NCI-H146 treated with DMSO at 0.1 percent for 48 hours (cell line): ENCODE data around the gene TMEM129.

Source experiments
- DNase-seq: peaks from one replicate; lab custom pipeline; 2025; ENCODE audit not compliant: unreplicated experiment; lab: John Stamatoyannopoulos, UW

TMEM129 gene

GRCh38 chr4:1745165-1745564, 24.0 kb upstream of the TMEM129 start:
- no peak for DNase-seq

- no peak for DNase-seq
Observed at GRCh38 chr4:1744552-1744951, 23.4 kb upstream of the TMEM129 start.

GRCh38 chr4:1743975-1744374, 22.9 kb upstream of the TMEM129 start:
- DNase-seq: no peak

DNA sequence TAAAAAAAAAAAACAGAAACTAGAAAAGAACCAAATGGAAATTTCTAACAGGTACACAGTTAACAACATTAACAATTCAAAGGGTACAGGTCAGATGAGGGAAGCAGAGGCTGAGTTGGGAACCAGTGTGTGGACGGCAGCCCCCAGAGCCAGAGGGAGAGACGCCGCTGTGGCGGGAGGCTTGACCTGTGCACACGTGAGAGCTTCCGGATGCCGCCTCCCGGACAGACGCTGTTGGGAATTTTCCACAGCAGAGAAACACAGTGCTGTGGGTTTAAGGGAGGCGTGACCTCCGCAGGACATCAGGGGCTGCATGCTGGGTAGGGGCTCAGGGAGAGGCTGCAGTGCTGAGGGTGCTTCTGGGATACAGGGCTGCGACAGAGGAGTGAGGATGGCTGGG, 22.4 kb upstream of the TMEM129 start:
- no peak for DNase-seq

- DNase-seq: no peak
Observed at GRCh38 chr4:1741208-1741607, 20.1 kb upstream of the TMEM129 start.

DNA sequence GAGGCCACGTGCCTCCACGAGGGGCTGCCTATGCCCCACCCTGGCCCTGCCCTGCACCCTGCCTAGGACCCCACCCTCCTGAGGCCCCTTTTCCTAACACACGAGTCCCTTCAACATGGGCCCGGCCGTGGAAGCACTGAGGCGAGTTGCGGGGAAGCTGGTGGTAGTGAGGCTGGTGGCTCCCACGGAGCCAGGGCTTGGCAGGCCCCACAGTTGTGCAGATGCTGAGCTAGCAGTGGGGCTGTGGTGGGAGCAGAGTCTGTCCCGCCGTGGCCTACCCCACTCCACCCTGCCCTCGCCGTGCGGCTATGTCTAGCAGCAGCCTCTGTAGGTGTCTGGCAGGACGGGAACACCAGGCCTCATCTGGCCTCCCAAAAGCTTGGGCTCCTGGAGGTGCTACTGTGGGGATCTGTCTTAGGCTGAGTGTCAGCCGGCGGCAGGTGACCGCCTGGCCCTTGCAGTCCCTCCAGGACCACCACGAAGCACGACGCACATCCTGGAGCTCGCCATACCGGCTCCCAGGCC, 19.0 kb upstream of the TMEM129 start:
- DNase-seq: no peak

DNA sequence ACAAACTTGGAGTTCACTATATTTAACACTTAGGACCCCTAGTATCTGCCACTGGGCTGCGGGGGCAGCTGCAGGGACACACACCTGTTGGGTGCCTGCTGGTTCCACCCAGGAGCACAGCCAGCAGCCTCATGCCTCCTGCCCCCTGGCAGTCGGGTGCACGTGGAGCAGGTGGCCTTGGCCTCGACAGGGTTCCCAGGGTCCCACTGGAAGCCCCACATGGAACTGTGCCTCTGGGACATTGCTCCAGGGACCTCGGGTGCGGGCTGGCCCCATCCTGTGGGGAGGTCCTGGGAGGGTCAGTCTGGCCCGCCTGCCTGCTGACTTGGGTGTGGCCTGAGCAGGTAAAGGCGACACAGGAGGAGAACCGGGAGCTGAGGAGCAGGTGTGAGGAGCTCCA, 18.2 kb upstream of the TMEM129 start:
- DNase-seq: no peak

DNA sequence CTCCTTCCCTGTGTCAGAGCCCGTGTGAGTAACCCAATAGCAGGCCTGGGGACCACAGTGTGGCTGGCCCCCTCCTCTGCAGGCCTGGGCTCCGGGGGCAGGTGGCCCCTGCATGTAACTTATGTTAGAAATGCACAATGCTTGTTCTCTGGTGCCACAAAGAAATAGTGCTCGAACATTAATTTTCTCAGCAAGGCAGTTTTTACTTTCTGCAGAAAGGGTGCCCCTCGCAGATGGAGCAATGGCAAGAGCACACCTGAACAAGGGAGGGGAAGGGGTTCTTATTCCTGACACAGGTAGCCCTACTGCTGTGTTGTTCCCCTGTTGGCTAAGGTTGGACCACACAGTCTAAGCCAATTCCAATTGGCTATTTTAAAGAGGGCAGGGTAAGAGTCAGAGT, 17.3 kb upstream of the TMEM129 start:
- DNase-seq: no peak

DNA sequence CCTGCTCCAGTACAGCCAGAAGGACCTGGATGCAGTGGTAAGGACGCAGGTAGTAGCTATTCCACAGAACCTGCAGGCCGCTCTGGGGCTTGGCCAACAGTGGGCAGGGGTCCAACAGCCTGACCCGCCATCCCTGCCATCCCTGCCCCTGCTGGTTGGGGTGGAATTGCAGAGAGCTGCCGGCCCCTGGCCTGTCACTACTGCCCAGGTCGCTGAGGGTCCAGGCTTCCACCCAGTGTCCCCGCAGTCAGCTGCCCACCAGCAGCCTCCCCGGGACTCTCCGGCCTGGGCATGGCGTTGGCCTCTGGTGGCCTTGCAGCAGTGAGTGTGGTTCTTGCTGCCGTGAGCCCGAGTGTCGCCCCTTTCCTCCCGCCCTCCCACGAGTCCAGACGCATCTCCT, 16.5 kb upstream of the TMEM129 start:
- no peak for DNase-seq

- DNase-seq: no peak
Observed at GRCh38 chr4:1736812-1737211, 15.7 kb upstream of the TMEM129 start.

- DNase-seq: no peak
Observed at GRCh38 chr4:1735215-1735614, 14.1 kb upstream of the TMEM129 start.

DNA sequence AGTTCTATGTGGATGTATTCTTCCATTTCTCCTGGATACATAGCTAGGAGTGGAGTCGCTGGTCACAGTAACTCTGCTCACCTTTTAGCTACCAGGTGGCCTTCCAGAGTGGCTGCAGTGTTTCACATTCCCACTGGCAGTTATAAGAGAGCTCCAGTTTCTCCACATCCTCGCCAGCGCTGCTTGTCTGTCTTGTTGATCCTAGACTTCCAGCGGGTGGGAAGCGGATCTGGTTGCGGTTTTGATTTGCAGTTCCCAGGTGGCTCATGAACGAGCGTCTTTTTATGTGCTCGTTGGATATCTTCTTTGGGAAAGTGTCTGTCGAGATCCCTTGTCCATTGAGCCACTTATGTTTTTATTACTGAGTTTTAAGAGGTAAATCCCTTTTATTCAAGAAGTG, 11.8 kb upstream of the TMEM129 start:
- DNase-seq: no peak

GRCh38 chr4:1731180-1731579, 10.1 kb upstream of the TMEM129 start:
- DNase-seq: no peak

DNA sequence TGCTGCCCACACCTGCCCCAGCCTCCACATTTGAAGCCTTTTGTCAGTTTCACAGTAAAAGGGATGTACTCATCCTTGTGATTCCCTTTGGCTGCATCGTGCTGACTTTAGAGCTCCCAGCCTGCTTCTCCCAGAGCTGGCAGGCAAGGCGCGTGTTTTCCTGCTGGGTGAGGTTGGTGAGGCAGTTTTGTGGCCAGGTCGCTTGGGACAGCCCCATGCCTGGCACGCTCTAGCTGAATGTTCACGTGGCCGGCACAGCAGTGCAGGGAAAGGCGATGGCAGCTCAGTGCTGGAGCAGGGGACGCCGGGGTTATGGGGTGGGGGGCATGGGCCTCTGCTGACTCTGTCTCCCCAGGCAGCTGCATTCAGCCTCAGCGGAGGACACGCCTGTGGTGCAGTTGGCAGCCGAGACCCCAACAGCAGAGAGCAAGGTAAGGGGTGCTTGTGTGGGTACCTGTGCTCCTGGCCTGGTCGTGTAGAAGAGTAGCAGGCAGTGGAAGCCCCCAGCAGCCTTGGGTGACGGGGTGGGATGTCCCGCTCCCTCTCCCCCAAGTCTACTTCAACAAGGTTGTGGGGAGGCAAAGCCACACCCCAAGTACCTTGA, 9.5 kb upstream of the TMEM129 start:
- no peak for DNase-seq

DNA sequence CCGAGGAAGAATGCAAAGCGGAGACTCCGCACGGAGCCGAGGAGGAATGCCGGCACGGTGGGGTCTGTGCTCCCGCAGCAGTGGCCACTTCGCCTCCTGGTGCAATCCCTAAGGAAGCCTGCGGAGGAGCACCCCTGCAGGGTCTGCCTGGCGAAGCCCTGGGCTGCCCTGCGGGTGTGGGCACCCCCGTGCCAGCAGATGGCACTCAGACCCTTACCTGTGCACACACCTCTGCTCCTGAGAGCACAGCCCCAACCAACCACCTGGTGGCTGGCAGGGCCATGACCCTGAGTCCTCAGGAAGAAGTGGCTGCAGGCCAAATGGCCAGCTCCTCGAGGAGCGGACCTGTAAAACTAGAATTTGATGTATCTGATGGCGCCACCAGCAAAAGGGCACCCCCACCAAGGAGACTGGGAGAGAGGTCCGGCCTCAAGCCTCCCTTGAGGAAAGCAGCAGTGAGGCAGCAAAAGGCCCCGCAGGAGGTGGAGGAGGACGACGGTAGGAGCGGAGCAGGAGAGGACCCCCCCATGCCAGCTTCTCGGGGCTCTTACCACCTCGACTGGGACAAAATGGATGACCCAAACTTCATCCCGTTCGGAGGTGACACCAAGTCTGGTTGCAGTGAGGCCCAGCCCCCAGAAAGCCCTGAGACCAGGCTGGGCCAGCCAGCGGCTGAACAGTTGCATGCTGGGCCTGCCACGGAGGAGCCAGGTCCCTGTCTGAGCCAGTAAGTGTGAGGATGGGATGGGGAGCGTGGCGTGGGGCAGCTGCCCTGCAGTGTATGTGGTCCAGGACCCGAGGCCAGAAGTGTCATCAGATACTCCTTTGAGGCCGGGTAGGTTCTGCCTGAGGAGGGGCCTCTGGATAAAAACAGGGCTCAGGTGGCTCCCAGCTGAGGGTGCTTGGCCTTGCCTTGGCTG, 7.2 kb upstream of the TMEM129 start:
- DNase-seq: no peak

DNA sequence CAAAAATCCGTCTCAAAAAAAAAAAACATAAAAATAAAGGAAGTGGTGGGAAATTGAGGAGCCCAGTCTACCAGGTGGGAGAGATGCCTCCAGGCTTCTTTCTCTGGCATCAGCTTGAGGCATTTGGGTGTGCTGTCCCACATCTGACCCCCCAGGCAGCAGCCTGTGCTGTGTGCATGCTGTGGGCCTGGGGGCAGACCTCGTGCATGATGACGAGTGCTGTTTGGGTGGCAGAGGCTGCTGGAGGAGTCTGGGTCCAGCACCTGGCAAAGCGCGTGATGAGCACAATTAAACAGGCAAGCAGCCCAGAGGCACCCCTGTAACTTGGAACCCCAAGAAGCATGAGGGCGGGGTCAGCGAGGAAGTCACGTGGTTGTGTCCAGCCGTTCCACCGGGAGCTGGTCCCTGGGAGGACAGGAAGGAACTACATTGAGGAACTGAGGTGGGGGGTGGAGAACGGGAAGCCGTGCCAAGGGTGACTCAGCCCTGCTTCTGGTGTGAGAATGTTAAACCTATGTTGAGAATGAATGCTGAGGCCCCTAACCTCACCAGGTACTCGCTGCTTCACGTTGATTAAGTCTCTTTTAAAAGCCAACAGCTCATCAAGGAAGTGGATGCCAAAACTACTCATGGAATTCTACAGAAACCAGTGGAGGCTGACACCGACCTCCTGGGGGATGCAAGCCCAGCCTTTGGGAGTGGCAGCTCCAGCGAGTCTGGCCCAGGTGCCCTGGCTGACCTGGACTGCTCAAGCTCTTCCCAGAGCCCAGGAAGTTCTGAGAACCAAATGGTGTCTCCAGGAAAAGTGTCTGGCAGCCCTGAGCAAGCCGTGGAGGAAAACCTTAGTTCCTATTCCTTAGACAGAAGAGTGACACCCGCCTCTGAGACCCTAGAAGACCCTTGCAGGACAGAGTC, 6.3 kb upstream of the TMEM129 start:
- no peak for DNase-seq

GRCh38 chr4:1726146-1726934, 5.2 kb upstream of the TMEM129 start:
- DNase-seq: peak; percentile 20

DNA sequence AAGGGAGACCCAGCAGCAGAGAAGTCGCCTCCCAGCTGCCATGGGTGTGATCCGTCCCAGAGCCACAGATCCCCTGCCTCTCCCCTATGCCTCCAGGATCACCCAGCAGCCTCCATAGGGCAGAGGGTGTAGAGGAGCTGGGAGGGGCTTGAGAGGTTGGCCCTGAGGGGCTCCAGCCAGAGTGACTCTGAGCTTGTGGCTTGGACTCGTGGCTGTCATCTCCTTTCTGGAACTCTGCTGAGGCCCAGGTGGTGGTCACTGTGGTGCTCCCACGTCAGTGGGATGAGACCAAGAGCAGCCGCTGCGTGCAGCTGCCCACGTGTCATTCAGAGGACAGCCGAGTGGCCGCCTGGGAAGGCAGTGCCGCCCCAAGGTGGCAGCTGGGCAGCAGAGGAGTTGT, 4.4 kb upstream of the TMEM129 start:
- DNase-seq: no peak

GRCh38 chr4:1723131-1723801, 2.1 kb upstream of the TMEM129 start:
- DNase-seq: no peak

DNA sequence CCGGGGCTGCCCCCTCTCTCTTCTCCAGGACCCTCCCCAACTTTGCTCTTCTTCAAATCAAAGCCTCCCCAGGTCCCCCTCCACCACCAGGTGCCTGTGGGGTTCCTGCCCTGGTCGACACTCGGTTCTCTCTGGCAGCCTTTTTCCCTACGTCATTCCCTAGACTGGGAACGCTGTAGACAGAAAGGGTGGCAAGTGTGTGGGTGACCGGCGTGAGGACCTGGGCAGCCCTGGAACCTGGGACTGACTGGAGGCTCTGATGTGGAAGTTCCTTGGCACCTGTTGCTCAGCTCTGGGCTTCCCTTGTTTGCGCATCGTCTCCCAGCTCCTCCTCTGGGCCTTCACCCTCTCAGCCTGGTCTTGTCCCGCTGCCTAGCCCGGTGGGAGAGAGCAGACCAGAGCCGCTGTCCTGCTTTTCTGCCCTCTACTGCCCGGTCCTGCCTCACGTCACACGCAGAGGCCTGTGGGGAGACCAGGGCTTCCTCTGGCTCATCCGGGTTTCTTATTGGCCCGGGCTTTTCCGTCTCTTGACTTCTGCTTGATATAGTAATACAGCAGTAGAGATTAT, 1.5 kb upstream of the TMEM129 start:
- no peak for DNase-seq
